ENCODE results near the gene NR1D2.
"Not testable (repeated sequence)": the region's sequence is repeated elsewhere in the genome, so short reads cannot be mapped to it uniquely, and the experiment has no call there.

The NR1D2 gene

GRCh38 chr3:23913873-23914743, 31.0 kb upstream of the NR1D2 start:
- no peak for DNase-seq (ENCODE audit: low read depth)
- no peak for TF ChIP-seq CTCF (IDR thresholded peaks at IDR 0.05; ENCODE audit: control insufficient read depth, extremely low read depth, insufficient read depth)
- no peak overlapping the region for H3K4me3 ChIP-seq (ENCODE audit: low read depth, low read length)

GRCh38 chr3:23915537-23916108, 29.5 kb upstream of the NR1D2 start:
- peak overlapping the region; percentile 90 for H3K4me3 ChIP-seq (ENCODE audit: low read depth, low read length)
- no peak for TF ChIP-seq CTCF (IDR thresholded peaks at IDR 0.05; ENCODE audit: control insufficient read depth, extremely low read depth, insufficient read depth)
- DNase-seq (ENCODE audit: low read depth), result no peak

GRCh38 chr3:23916152-23916885, 28.8 kb upstream of the NR1D2 start:
- no peak for TF ChIP-seq CTCF (IDR thresholded peaks at IDR 0.05; ENCODE audit: control insufficient read depth, extremely low read depth, insufficient read depth)
- peak overlapping the region; percentile 90 for H3K4me3 ChIP-seq (ENCODE audit: low read depth, low read length)
- DNase-seq (ENCODE audit: low read depth), result no peak

- peak; percentile 90 for DNase-seq (ENCODE audit: low read depth)
- H3K4me3 ChIP-seq (ENCODE audit: low read depth, low read length), result peak within 1 kb of the TSS; percentile 90
- no peak for TF ChIP-seq CTCF (IDR thresholded peaks at IDR 0.05; ENCODE audit: control insufficient read depth, extremely low read depth, insufficient read depth)
Measured at GRCh38 chr3:23916886-23917678, 28.0 kb upstream of the NR1D2 start, which contains the start of the genes NKIRAS1 and RPL15. Gene NKIRAS1 (minus strand): TSS chr3:23916990. CDS start chr3:23910904, 6,086 bp downstream. Gene RPL15 (plus strand): TSS chr3:23917132. CDS start chr3:23917860, 728 bp downstream.

- DNase-seq (ENCODE audit: low read depth), result not testable (repeated sequence)
- H3K4me3 ChIP-seq (ENCODE audit: low read depth, low read length), result peak overlapping the region; percentile 90
Measured at GRCh38 chr3:23917679-23918303, 27.3 kb upstream of the NR1D2 start.

- not testable (repeated sequence) for DNase-seq (ENCODE audit: low read depth)
Measured at GRCh38 chr3:23918331-23918730, 26.8 kb upstream of the NR1D2 start.

GRCh38 chr3:23919628-23920027, 25.5 kb upstream of the NR1D2 start:
- no peak overlapping the region for H3K4me3 ChIP-seq (ENCODE audit: low read depth, low read length)
- TF ChIP-seq CTCF (IDR thresholded peaks at IDR 0.05; ENCODE audit: control insufficient read depth, extremely low read depth, insufficient read depth), result no peak
- no peak for DNase-seq (ENCODE audit: low read depth)

More at GRCh38 chr3:23918331-23918730, 26.8 kb upstream of the NR1D2 start:
- H3K4me3 ChIP-seq (ENCODE audit: low read depth, low read length), result peak overlapping the region; percentile 90

All from LNCaP clone FGC (cell line).